HG03460 (cell line): ENCODE data around the gene ATP1A4.
A peak's percentile ranks its signal among the peaks of the same experiment; 100 is the strongest.

ENCODE experiments used
- ATAC-seq: cut with Tn5 transposase; IDR thresholded peaks from one replicate; pipeline ENCODE4 v1.9.1; 2021; ENCODE audit not compliant: unreplicated experiment

ATP1A4 gene

GRCh38 chr1:160204526-160205241, 53.3 kb downstream of the ATP1A4 start:
- ATAC-seq = peak; percentile 70

DNA sequence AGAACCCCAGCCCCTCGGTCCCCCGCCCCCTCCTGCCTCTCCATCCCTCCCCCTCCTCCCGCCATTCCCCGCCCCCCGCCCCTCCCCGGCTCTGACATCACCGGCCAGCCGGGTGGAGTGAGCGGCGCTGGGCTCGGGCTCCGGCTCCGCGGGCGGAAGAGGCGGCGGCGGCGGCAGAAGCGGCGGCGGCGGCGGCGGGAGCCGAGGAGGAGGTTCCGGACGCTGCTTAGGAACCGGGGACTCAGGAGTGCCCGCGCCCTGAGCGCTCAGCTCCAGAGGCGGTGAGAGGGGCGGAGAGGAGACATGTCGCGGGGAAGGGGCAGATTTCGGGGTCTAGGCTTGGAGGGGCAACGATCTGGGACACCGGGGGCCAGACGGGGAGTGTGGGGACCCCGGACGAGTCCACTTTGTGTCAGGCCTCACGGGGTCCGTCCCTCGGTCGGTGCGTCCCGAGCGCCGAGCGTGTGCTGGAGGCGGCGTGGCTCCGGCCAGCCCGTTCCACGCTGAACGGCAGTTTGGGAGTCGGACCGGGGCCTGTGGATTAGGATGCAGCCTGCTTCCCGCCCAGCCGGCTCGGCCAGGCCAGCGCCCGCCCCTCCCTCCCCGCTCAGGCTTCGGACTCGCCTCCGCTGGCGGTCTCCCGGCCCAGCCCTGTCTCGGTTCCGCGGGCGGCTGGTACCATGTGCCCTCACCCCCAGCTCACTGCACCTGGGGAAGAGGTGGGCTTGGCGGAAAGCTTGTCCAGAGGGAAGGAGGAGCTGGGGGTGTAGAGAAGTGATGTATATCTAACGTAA, 54.0 kb downstream of the ATP1A4 start, which contains the start of gene PEA15:
PEA15 (plus strand) TSS at position 143 of the 794 bp plus-strand sequence. CDS start 6,161 bp downstream, outside the sequence.
- ATAC-seq = peak; percentile 37

DNA sequence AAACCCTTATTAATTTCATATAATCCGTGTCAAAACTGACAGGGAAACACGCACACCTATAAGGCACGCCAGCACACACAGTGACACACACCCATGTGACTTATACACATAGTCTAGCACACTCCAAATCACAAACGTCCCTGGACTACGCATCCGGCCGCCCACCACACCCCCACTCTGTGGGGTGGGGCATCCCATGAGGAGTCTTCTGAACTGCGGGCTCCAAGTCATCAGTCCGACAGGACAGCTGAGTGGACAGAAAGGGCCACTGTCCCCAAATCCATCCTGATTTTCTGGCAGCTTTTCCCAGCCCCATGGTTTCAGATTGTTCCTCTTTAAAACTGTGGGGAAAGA, 54.6 kb downstream of the ATP1A4 start:
- ATAC-seq = peak; percentile 46

GRCh38 chr1:160206421-160207117, 55.2 kb downstream of the ATP1A4 start:
- no peak for ATAC-seq

GRCh38 chr1:160207118-160207650, 55.8 kb downstream of the ATP1A4 start:
- no peak for ATAC-seq

- no peak for ATAC-seq
These were observed 56.6 kb downstream of the ATP1A4 start for GRCh38 chr1:160207771-160208556.

- ATAC-seq = no peak
These were observed 57.3 kb downstream of the ATP1A4 start for GRCh38 chr1:160208557-160209320.

- ATAC-seq = no peak
These were observed 58.1 kb downstream of the ATP1A4 start for GRCh38 chr1:160209321-160210046.

DNA sequence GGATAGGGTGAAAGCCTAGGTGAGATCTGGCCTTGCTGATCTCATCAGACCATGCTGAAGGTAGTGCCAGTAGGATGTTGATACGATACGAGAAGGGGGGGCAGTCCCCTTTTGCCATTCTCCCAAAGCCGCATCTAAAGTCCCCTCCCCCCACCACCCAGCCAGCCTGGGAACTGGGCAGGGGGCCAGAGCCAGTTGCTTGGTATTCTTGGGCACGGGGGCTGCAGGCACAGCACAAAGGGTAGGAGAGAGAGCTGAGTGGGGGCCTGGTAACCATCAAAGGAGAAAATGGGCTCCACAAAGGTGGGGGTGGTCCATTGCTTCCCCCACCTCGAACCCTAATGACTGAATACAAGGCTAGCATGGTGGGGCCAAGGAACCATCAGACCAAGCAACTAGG, 59.2 kb downstream of the ATP1A4 start:
- ATAC-seq = no peak

DNA sequence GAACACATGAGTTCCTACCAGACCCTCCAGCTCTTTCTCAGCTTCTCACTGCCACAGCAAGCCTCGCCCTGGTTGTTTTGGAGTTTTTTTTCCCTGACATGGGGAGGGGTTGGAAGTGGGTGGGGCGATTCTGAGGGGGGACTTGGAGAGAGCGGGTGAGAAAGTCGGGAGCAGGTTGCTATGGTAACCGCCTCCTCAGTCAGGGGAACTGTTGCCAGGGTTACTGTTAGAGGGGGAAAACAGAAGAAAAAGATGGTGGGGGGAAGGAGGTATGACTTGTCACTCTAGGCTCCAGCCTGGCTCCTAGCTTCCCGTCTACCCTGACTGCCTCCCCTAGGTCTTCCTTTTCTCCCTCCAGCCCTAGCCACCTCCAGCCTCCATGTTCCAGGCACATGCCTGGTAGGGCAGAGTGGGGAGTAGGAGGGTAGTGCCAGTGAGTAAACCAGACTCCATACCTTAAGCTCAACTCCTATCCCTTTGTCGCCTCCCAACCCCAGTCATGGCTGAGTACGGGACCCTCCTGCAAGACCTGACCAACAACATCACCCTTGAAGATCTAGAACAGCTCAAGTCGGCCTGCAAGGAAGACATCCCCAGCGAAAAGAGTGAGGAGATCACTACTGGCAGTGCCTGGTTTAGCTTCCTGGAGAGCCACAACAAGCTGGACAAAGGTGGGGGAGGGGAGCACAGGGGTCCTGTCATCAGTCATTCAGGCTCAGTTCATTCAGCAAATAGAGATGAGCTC, 59.8 kb downstream of the ATP1A4 start:
- ATAC-seq = no peak

DNA sequence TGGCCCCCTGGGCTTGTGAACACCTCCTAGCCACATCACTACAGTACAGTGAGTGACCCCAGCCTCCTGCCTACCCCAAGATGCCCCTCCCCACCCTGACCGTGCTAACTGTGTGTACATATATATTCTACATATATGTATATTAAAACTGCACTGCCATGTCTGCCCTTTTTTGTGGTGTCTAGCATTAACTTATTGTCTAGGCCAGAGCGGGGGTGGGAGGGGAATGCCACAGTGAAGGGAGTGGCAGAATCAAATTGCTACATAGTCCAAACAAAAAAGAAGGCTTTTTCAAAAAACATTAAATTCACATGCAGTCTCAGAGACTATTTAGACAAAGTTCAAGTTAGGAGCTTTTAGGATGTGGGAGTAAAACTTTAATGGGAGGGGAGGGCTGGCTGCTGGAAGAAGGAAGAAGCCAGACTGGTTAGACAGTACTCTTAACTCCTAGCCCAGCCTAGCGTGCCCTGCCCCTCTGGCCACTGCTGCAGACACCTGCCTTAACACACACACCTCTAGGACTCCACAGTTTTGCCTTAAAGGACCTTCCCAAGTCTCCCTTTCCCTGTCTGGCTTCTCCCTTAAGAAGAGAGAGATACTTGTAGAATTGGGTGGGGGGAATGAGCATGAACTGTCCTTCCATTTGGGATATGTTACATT, 63.2 kb downstream of the ATP1A4 start:
- ATAC-seq = no peak

- no peak for ATAC-seq
These were observed 64.9 kb downstream of the ATP1A4 start for GRCh38 chr1:160216301-160216700.

DNA sequence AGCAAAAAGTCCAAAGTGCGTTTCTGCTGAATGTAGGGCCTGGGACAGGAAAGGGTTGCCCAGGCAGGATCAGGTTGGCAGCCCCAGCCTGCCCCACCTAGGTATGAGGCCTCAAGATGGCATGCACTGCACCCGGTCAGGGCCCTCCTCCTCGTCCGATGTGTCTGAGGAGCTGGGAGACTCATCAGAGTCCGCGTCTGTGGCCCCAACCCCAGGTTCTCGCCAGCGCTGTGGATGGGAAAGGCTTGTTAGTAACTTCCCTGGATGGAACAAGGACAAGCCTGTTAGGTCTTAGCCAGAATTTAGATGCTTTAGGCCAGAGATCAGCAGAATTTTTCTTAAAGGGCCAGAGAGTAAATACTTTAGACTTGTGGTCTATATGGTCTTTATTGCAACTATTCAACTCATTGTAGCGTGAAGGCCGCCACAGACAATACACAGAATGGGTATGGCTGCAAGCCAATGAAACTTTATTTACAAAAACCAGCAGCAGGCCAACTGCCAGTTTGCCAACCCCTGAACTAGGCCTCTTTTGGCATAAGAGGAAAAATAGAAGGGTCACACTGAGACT, 66.2 kb downstream of the ATP1A4 start:
- no peak for ATAC-seq

- no peak for ATAC-seq
These were observed 67.9 kb downstream of the ATP1A4 start for GRCh38 chr1:160219062-160219929.

GRCh38 chr1:160220301-160220700, 68.9 kb downstream of the ATP1A4 start:
- no peak for ATAC-seq

DNA sequence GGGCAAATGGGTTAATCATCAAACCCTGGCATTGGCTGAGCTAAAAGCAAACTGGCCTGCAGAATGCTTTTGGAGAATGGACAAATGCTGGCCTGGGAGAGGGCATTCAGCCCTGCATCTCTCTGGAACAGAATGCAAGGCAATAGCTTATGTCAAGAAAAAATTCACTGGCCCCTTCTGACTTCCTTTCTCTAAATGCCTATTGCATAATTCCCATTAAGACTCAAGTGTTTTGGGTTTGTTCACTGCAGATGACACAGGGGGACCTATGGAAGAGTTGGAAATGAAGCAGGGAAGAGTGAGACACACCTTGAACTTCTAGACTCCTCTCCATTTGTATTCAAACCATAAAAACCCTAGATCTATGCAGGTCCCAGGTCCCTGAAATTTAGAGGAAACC, 69.7 kb downstream of the ATP1A4 start:
- ATAC-seq = no peak

GRCh38 chr1:160222546-160222945, 71.1 kb downstream of the ATP1A4 start:
- ATAC-seq = no peak
